GM12873 (cell line): ENCODE data around the gene DENND4C.

Experiments
- CTCF ChIP-seq: IDR thresholded peaks from 2 replicates; pipeline ENCODE4 v1.5.1; 2012; ENCODE audit warnings: low read depth, mild to moderate bottlenecking, moderate library complexity, low read length, control low read depth; ENCODE audit not compliant: insufficient read depth; ENCODE audit errors: missing control alignments

Gene DENND4C

GRCh38 chr9:19208653-19209052 lies 21.8 kb upstream of the DENND4C start:
- TF ChIP-seq CTCF: no peak

GRCh38 chr9:19209188-19209587 lies 21.3 kb upstream of the DENND4C start:
- no peak for TF ChIP-seq CTCF

- no peak for TF ChIP-seq CTCF
Measured at GRCh38 chr9:19213823-19214222, 16.7 kb upstream of the DENND4C start.

- TF ChIP-seq CTCF: no peak
Measured at GRCh38 chr9:19216466-19216865, 14.0 kb upstream of the DENND4C start.

GRCh38 chr9:19221326-19221725 lies 9.2 kb upstream of the DENND4C start:
- TF ChIP-seq CTCF: no peak

GRCh38 chr9:19223724-19224123 lies 6.8 kb upstream of the DENND4C start:
- TF ChIP-seq CTCF: no peak

GRCh38 chr9:19224563-19224962 lies 5.9 kb upstream of the DENND4C start:
- no peak for TF ChIP-seq CTCF
